ENCODE results near the gene UBE2Q2.
"Not testable (repeated sequence)": the region's sequence is repeated elsewhere in the genome, so short reads cannot be mapped to it uniquely, and the experiment has no call there.

UBE2Q2 gene

GRCh38 chr15:75823860-75824613 is 19.2 kb upstream of the UBE2Q2 start:
- no peak for DNase-seq (ENCODE audit: low spot score)

GRCh38 chr15:75827691-75828090 is 15.6 kb upstream of the UBE2Q2 start:
- DNase-seq (ENCODE audit: low spot score), result no peak

GRCh38 chr15:75828429-75828828 is 14.8 kb upstream of the UBE2Q2 start:
- no peak for DNase-seq (ENCODE audit: low spot score)

GRCh38 chr15:75830910-75831805 is 12.1 kb upstream of the UBE2Q2 start:
- DNase-seq (ENCODE audit: low spot score), result no peak

GRCh38 chr15:75831806-75832102 is 11.5 kb upstream of the UBE2Q2 start:
- no peak for DNase-seq (ENCODE audit: low spot score)

GRCh38 chr15:75832114-75832513 is 11.1 kb upstream of the UBE2Q2 start:
- DNase-seq (ENCODE audit: low spot score), result no peak

GRCh38 chr15:75834021-75834420 is 9.2 kb upstream of the UBE2Q2 start:
- DNase-seq (ENCODE audit: low spot score), result no peak

- DNase-seq (ENCODE audit: low spot score), result no peak
These were observed 7.0 kb upstream of the UBE2Q2 start for GRCh38 chr15:75835990-75836958.

- peak; percentile 33 for DNase-seq (ENCODE audit: low spot score)
These were observed 6.3 kb upstream of the UBE2Q2 start for GRCh38 chr15:75836959-75837334.

GRCh38 chr15:75840659-75841058 is 2.6 kb upstream of the UBE2Q2 start:
- no peak for DNase-seq (ENCODE audit: low spot score)

GRCh38 chr15:75841626-75842025 is 1.6 kb upstream of the UBE2Q2 start:
- DNase-seq (ENCODE audit: low spot score), result no peak

- DNase-seq (ENCODE audit: low spot score), result peak; percentile 28
These were observed 683 bp downstream of the UBE2Q2 start for GRCh38 chr15:75843678-75844581.

GRCh38 chr15:75844629-75845335 is 1.5 kb downstream of the UBE2Q2 start:
- no peak for DNase-seq (ENCODE audit: low spot score)

- no peak for DNase-seq (ENCODE audit: low spot score)
These were observed 5.9 kb downstream of the UBE2Q2 start for GRCh38 chr15:75849167-75849566.

- no peak for DNase-seq (ENCODE audit: low spot score)
These were observed 7.5 kb downstream of the UBE2Q2 start for GRCh38 chr15:75850708-75851107.

GRCh38 chr15:75851566-75851965 is 8.3 kb downstream of the UBE2Q2 start:
- DNase-seq (ENCODE audit: low spot score), result not testable (repeated sequence)

GRCh38 chr15:75857886-75858285 is 14.6 kb downstream of the UBE2Q2 start:
- no peak for DNase-seq (ENCODE audit: low spot score)

GRCh38 chr15:75861750-75862402 is 18.6 kb downstream of the UBE2Q2 start:
- DNase-seq (ENCODE audit: low spot score), result no peak

GRCh38 chr15:75862796-75863195 is 19.5 kb downstream of the UBE2Q2 start:
- DNase-seq (ENCODE audit: low spot score), result no peak
